ENCODE measurements around the gene CELF1. TPM values are rescaled to one million over a fixed set of nuclear protein-coding genes. Genes with fewer than 3 reads are reported as not detected.

The CELF1 gene
- total RNA-seq, 2 experiments from 2014 or later: 132 to 143 TPM

DNA sequence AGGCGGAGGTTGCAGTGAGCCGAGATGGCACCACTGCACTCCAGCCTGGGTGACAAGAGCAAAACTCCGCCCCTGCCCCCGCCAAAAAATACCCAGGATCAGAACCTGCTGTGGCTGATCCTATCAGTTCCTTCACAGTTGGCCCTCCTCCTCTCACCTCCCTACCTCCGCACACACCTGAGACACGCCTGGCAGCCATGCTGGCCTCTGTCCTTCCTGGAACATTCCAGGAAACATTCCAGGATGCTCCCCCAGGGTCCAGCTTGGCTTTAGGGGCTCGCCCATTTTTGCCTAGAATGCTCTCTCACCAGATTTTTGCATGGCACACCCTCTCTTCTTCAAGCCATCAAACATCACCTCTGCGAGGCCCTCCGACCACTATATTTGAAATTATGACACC, 106.1 kb downstream of the CELF1 start:
- Mint-ChIP-seq H3K4me3 (no peak overlapping the region), H3K9me3 (ENCODE audit: low read depth) (no peaks in the 10 kb centered on the region), H3K36me3 (ENCODE audit: low read depth) (no peaks in the 10 kb centered on the region), H3K4me1 (no peaks in the 10 kb centered on the region), H3K27me3 (no peaks in the 10 kb centered on the region), H3K27ac (no peak overlapping the region)
- ATAC-seq (no peak), DNase-seq (no peak)
- CTCF ChIA-PET: no interaction called here
- POLR2A ChIA-PET: no interaction called here
- intact Hi-C loops (cut with DNase I, micrococcal nuclease): no loop called here

DNA sequence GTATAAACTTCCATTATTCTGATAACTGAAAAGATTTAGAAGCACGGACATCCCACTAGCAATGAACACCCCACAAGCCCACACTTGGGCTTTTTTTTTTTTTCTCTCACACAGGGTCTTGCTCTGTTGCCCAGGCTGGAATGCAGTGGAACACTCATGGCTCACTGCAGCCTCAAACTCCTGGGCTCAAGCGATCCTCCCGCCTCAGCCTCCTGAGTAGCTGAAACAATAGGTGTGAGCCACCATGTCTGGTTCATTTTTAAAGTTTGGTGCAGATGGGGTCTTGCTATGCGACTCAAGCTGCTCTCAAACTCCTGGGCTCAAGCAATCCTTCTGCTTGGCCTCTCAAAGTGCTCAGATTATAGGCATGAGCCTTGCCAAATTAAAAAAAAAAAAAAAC, 107.1 kb downstream of the CELF1 start:
- POLR2A ChIA-PET: no interaction called here
- H3K27ac Mint-ChIP-seq: no peak overlapping the region
- H3K27me3 Mint-ChIP-seq: no peaks in the 10 kb centered on the region
- intact Hi-C loops (cut with DNase I, micrococcal nuclease): no loop called here
- no peaks in the 10 kb centered on the region for H3K9me3 Mint-ChIP-seq (ENCODE audit: low read depth)
- CTCF ChIA-PET: interaction anchor here (0.6 to 1.0 kb wide), 4 partner anchors 32 to 449 kb away, joined by 3 read pairs; no protein-coding TSS in a partner anchor
- H3K4me1 Mint-ChIP-seq: no peaks in the 10 kb centered on the region
- DNase-seq: no peak
- H3K36me3 Mint-ChIP-seq (ENCODE audit: low read depth): no peaks in the 10 kb centered on the region
- no peak for ATAC-seq
- H3K4me3 Mint-ChIP-seq: no peak overlapping the region

DNA sequence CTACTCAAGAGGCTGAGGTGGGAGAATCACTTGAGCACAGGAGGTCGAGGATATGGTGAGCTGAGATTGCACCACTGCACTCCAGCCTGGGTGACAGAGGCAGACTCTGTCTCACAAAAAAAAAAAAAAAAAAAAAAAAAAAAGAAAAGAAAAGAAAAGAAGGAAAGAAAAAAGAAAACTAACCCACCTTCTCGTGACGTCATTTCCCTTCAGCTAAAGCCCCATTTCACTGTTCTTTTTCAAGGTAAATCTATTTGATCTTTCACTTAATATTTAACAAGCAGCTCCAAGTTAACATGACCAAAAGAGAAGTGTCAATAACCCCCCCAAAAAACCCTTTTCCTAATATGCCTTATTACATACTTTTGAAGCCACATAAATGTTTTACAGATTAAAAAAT, 109.1 kb downstream of the CELF1 start:
- Mint-ChIP-seq H3K4me1 (no peaks in the 10 kb centered on the region), H3K9me3 (ENCODE audit: low read depth) (no peaks in the 10 kb centered on the region), H3K27me3 (no peaks in the 10 kb centered on the region), H3K27ac (no peak overlapping the region), H3K4me3 (no peak overlapping the region), H3K36me3 (ENCODE audit: low read depth) (no peaks in the 10 kb centered on the region)
- intact Hi-C loops (cut with DNase I, micrococcal nuclease): no loop called here
- DNase-seq (no peak), ATAC-seq (no peak)
- ChIA-PET CTCF (interaction anchor here (0.8 to 1.0 kb wide), 2 partner anchors 9 to 409 kb away, joined by 3 to 4 read pairs; no protein-coding TSS in a partner anchor), POLR2A (no interaction called here)

DNA sequence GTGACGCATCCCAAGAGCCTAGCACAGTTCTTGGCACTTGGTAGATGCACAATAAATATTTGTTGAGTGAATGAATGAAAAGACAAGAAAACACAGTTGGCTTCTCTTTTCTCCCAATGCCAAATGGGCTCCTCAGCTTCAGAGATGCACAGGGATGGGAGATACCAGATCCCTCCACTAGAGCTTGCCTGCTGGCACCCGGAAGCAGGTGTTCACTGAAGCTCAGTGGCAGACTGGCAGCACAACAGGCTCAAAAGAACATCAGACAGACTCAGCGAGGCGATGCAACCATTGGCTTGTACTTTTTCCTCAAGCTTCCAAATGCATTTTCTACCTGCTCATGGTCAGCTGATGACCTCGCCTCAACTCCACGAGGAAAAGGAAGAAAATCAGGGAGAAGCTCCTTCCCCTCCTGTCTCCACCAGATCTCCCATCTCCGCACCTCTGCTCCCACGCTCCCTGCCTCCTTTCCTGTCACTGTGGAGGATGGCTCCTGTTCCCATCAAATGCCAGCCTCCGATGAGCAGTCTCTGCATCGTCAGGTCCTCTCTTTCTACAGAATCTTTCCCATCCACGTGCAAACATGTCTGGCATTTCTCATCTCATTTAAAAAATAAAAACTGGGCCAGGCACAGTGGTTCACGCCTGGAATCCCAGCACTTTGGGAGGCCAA, 109.8 kb downstream of the CELF1 start:
- no peaks in the 10 kb centered on the region for H3K9me3 Mint-ChIP-seq (ENCODE audit: low read depth)
- H3K4me1 Mint-ChIP-seq: no peaks in the 10 kb centered on the region
- no peaks in the 10 kb centered on the region for H3K27me3 Mint-ChIP-seq
- H3K27ac Mint-ChIP-seq: no peak overlapping the region
- no peak for DNase-seq
- ATAC-seq: peak; percentile 53
- no peaks in the 10 kb centered on the region for H3K36me3 Mint-ChIP-seq (ENCODE audit: low read depth)
- intact Hi-C loops (cut with DNase I, micrococcal nuclease): no loop called here
- POLR2A ChIA-PET: no interaction called here
- CTCF ChIA-PET: interaction anchor here (0.6 to 1.1 kb wide), 5 partner anchors 11 to 948 kb away, joined by 3 to 5 read pairs (median 4); no protein-coding TSS in a partner anchor
- H3K4me3 Mint-ChIP-seq: no peak overlapping the region

DNA sequence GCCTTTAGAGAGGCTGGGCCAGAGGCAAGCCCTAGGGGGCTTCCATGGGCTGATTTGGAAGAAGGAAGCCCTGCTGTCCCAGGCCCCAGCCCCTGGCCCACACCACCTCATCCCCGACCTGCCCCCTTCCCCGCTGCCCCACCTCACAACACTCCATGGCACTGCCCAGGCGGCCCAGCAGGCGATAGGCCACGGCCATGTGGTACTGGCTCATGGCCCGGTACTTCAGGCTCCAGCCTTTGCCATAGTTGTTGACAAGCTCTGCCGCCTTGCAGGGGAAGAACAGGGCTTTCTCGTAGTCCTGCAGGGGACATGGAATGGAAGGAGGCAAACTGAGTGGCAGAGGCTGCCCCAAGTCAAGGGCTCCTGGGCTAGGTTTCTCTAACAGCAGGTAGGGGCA, 110.4 kb downstream of the CELF1 start:
- Mint-ChIP-seq H3K27ac (no peak overlapping the region), H3K4me1 (no peaks in the 10 kb centered on the region), H3K27me3 (no peaks in the 10 kb centered on the region), H3K36me3 (ENCODE audit: low read depth) (no peaks in the 10 kb centered on the region), H3K9me3 (ENCODE audit: low read depth) (no peaks in the 10 kb centered on the region), H3K4me3 (no peak overlapping the region)
- no peak for DNase-seq
- POLR2A ChIA-PET: no interaction called here
- no peak for ATAC-seq
- CTCF ChIA-PET: interaction anchor here (0.6 to 1.1 kb wide), 3 partner anchors 11 to 947 kb away, joined by 3 to 5 read pairs (median 4); no protein-coding TSS in a partner anchor
- intact Hi-C loops (cut with DNase I, micrococcal nuclease): no loop called here

DNA sequence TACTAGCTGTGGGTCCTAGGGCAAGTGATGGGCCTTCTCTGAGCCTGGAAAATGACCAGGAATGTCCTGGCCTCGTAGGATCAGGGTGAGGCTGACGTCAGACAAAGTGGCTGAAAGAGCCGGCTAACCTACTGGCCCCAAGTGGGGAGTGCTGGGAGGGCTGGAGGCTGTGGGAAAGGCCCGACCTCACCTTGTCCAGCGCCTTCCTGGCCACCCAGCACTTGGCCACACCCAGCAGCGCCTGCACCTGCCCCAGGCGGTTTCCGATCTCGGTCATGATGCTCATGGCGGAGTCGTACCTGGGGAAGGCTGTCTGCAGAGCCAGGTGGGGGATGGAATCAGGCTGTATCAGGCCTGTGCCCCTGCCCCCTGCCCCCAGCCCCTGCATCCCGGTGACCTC, 111.5 kb downstream of the CELF1 start:
- no peak for ATAC-seq
- no peaks in the 10 kb centered on the region for H3K27me3 Mint-ChIP-seq
- no peaks in the 10 kb centered on the region for H3K4me1 Mint-ChIP-seq
- H3K36me3 Mint-ChIP-seq (ENCODE audit: low read depth): no peaks in the 10 kb centered on the region
- intact Hi-C loops (cut with DNase I, micrococcal nuclease): no loop called here
- no peak overlapping the region for H3K27ac Mint-ChIP-seq
- no peak overlapping the region for H3K4me3 Mint-ChIP-seq
- CTCF ChIA-PET: interaction anchor here (1.4 kb wide), 1 partner anchor 67 kb away, joined by 3 read pairs; no protein-coding TSS in a partner anchor
- H3K9me3 Mint-ChIP-seq (ENCODE audit: low read depth): no peaks in the 10 kb centered on the region
- POLR2A ChIA-PET: no interaction called here
- DNase-seq: no peak

DNA sequence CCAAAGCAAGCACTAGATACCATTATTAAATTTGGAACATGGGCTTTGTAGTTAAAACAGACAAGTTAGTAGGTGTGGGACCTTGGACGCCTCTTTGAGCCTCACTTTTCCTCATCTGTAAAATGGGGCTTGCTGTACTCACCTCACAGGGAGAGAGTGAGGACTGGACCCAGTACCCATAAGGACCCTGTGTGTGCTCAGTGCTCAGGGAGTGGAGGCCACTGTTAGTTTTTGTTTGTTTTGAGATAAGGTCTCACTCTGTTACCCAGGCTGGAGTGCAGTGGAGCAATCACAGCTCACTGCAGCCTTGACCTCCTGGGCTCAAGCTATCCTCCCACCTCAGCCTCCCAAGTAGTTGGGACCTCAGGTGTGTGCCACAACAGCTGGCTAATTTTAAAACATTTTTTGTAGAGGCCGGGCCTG, 112.9 kb downstream of the CELF1 start:
- no peak for DNase-seq
- no peak for ATAC-seq
- H3K27me3 Mint-ChIP-seq: no peaks in the 10 kb centered on the region
- H3K27ac Mint-ChIP-seq: no peak overlapping the region
- intact Hi-C loops (cut with DNase I, micrococcal nuclease): no loop called here
- CTCF ChIA-PET: interaction anchor here (0.6 kb wide), 1 partner anchor 116 kb away, joined by 3 read pairs; no protein-coding TSS in a partner anchor
- no peaks in the 10 kb centered on the region for H3K36me3 Mint-ChIP-seq (ENCODE audit: low read depth)
- no peaks in the 10 kb centered on the region for H3K4me1 Mint-ChIP-seq
- H3K9me3 Mint-ChIP-seq (ENCODE audit: low read depth): no peaks in the 10 kb centered on the region
- POLR2A ChIA-PET: no interaction called here
- H3K4me3 Mint-ChIP-seq: no peak overlapping the region

DNA sequence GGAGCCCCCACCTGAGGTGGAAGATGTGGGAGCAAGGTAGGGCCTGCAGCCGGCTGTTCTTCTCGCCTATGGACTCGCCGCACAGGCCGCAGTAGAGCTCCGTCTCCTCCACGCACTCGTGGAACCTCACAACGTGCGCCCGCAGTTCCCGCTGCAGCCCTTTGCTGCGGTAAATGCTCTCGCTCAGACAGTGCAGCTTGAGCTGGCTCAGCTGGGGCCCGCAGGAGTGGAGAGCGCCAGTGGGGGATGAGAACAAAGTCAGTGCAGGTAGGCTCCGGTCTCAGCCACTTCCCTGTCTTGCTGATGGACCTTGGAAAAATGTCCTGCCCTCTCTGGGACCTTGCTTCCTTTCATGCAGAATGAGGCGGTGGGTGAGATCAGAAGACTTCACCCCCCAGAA, 114.2 kb downstream of the CELF1 start:
- ATAC-seq (no peak), DNase-seq (no peak)
- POLR2A ChIA-PET: no interaction called here
- H3K9me3 Mint-ChIP-seq (ENCODE audit: low read depth): no peaks in the 10 kb centered on the region
- H3K27me3 Mint-ChIP-seq: no peaks in the 10 kb centered on the region
- H3K36me3 Mint-ChIP-seq (ENCODE audit: low read depth): no peaks in the 10 kb centered on the region
- intact Hi-C loops (cut with DNase I, micrococcal nuclease): no loop called here
- CTCF ChIA-PET: no interaction called here
- no peak overlapping the region for H3K4me3 Mint-ChIP-seq
- no peak overlapping the region for H3K27ac Mint-ChIP-seq
- H3K4me1 Mint-ChIP-seq: no peaks in the 10 kb centered on the region

DNA sequence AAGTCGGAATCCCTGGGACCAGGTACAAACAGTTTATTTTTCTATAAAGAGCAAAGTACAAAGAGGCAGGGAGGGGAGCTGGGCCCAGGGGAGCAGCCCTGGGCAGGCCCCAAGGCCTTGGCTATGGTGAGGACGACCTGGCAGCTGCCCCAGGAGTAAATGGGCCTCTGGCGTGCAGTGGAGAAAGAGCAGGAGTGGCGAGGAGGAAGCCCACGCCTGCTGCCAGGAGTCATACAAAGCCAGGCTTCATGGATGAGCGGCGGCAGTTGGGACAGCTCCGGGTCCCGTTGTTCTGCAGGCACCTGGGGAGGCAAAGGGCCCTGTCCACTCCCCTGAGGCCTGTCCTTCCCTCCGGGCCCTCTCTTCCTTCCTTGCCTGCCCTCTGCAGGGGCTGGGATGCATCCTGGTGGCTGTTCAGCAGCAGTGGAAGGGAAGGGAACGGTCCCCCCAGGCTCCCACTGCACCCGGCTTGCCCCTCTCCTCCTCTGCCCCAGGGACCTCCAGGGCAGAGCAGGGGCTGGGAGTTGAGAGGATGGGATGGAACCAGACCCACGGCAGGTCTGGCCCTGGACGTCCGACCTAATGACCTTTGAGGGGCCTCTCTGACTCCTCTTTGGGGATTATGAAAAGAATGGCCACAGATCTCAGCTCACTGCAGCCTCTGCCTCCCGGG, 115.0 kb downstream of the CELF1 start:
- POLR2A ChIA-PET: no interaction called here
- intact Hi-C loops (cut with DNase I, micrococcal nuclease): no loop called here
- H3K27me3 Mint-ChIP-seq: no peaks in the 10 kb centered on the region
- no peaks in the 10 kb centered on the region for H3K36me3 Mint-ChIP-seq (ENCODE audit: low read depth)
- no peak for DNase-seq
- H3K9me3 Mint-ChIP-seq (ENCODE audit: low read depth): no peaks in the 10 kb centered on the region
- H3K4me3 Mint-ChIP-seq: no peak overlapping the region
- no peak overlapping the region for H3K27ac Mint-ChIP-seq
- CTCF ChIA-PET: interaction anchor here (0.7 kb wide), 1 partner anchor 111 kb away, joined by 3 read pairs; no protein-coding TSS in a partner anchor
- ATAC-seq: no peak
- H3K4me1 Mint-ChIP-seq: no peaks in the 10 kb centered on the region

DNA sequence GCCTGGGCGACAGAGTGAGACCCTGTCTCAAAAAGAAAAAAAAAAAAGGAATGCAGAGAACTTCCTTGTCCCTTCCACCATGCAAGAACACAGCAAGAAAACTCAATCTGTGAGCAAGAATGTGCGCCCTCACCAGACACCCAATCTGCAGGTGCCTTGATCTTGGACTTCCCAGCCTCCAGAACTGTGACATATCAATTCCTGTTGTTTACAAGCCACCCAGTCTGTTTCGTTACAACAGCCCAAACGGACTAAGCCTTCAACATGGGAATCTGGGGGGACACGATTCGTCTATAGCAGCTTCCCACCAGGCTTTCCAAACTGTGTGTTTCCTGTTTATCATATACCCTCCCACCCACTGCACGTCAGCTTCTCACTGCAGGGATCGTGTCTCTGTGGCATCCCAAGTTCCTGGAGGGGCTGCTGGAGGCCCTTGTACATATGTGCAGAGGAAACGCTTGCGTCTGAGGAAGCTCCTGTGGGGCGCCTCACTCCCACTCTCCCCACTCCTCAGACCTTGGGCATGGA, 115.7 kb downstream of the CELF1 start:
- no peak for ATAC-seq
- CTCF ChIA-PET: interaction anchor here (0.7 kb wide), 1 partner anchor 110 kb away, joined by 3 read pairs; no protein-coding TSS in a partner anchor
- Mint-ChIP-seq H3K4me3 (no peak overlapping the region), H3K27me3 (no peaks in the 10 kb centered on the region), H3K4me1 (no peaks in the 10 kb centered on the region), H3K9me3 (ENCODE audit: low read depth) (no peaks in the 10 kb centered on the region), H3K27ac (no peak overlapping the region), H3K36me3 (ENCODE audit: low read depth) (no peaks in the 10 kb centered on the region)
- intact Hi-C loops (cut with DNase I, micrococcal nuclease): no loop called here
- no peak for DNase-seq
- POLR2A ChIA-PET: no interaction called here

DNA sequence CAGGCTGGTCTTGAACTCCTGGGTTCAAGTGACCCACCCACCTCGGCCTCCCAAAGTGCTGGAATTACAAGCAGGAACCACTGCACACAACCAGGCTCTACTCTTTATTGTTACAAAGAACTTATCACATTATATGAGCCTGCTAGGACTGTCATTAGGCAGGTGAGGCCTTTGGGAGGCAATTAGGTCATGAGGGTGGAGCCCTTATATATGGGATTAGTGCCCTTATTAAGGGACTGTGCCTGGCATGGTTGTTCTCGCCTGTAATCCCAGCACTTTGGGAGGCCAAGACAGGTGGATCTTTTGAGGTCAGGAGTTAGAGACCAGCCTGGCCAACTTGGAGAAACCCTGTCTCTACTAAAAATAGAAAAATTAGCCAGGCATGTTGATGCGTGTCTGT, 116.2 kb downstream of the CELF1 start:
- ChIA-PET POLR2A (no interaction called here), CTCF (interaction anchor here (0.7 kb wide), 1 partner anchor 110 kb away, joined by 3 read pairs; no protein-coding TSS in a partner anchor)
- Mint-ChIP-seq H3K27ac (no peak overlapping the region), H3K36me3 (ENCODE audit: low read depth) (no peaks in the 10 kb centered on the region), H3K9me3 (ENCODE audit: low read depth) (no peaks in the 10 kb centered on the region), H3K27me3 (no peaks in the 10 kb centered on the region), H3K4me3 (no peak overlapping the region), H3K4me1 (no peaks in the 10 kb centered on the region)
- DNase-seq (no peak), ATAC-seq (no peak)
- intact Hi-C loops (cut with DNase I, micrococcal nuclease): no loop called here

DNA sequence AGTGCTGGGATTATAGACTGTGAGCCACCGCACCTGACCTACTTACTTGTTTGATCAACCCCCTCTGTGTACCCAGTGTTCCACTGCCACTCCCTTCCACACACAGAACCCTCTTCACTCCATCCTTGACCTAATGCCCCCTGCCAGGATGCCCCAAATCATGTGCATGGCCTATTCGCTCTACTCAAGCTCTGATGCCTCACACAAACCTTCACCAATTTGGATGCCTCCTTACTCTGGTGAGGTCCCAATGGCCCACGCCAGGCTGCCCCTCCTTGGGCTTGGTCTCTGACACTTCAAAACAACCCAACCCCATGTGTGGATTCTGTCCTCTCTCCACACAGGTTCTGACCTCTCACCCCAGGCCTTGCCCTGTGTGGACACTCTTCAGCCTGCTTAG, 117.2 kb downstream of the CELF1 start:
- ChIA-PET CTCF (no interaction called here), POLR2A (no interaction called here)
- no peak for ATAC-seq

More for the DNA sequence above, 117.2 kb downstream of the CELF1 start:
- H3K27me3 Mint-ChIP-seq: no peaks in the 10 kb centered on the region
- DNase-seq: no peak
- H3K4me3 Mint-ChIP-seq: no peak overlapping the region
- H3K4me1 Mint-ChIP-seq: no peaks in the 10 kb centered on the region
- H3K9me3 Mint-ChIP-seq (ENCODE audit: low read depth): no peaks in the 10 kb centered on the region
- no peaks in the 10 kb centered on the region for H3K36me3 Mint-ChIP-seq (ENCODE audit: low read depth)
- intact Hi-C loops (cut with DNase I, micrococcal nuclease): no loop called here
- H3K27ac Mint-ChIP-seq: no peak overlapping the region

All from activated CD4-positive, alpha-beta T cell treated with anti-CD3 and anti-CD28 coated beads for 36 hours (primary cell).